ENCODE measurements around the gene NEB. TPM values are rescaled to one million over a fixed set of nuclear protein-coding genes. Genes with fewer than 3 reads are reported as not detected.

Gene NEB
- total and polyA plus RNA-seq, 2 donors (not counting 1 experiment from before 2014, with no cell fraction given) = 3.6 to 4.6 TPM

DNA sequence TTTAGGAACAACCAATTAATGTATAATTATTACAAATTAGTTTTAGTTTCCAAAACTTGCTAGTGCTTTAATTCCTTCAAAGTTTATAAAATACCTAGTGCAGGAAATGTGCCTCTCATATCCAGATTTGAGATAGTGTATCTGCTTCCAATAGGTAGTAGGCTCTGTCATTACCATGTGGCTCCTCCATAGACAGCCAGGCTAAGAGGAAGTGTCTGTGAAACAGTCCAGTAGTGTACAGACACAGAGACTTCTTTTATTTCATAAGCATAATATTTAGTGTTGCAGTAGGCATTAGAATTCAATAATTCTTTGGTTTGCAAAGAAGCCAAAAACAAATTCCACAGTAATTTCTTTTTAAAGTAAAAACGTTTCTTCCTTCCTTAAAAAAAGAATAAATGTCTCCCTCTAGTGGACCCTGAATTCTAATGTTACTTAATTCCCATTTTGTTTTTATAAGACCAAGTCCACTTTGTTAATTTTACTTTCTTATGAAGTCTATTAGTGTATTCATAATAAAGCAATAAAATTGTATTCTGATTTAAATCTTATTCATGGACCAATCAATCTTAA is 101.2 kb downstream of the NEB start:
- Histone ChIP-seq H3K4me3 (ENCODE audit: control extremely low read depth in 1 of 5, extremely low read depth in 1 of 5, insufficient read depth in 1 of 5, low read depth in 2 of 5, low read length in 4 of 5) (no peak overlapping the region), H2AFZ (ENCODE audit: insufficient read depth, low read depth, low read length, poor library complexity, severe bottlenecking) (no peak overlapping the region), H3K27ac (ENCODE audit: low read length in 2 of 2) (no peak overlapping the region), H3K4me1 (ENCODE audit: control insufficient read depth in 2 of 2, insufficient read depth in 2 of 2, low read length in 2 of 2) (peaks cover 13 to 14% of the 10 kb centered on the region in 2 donors), H3K9me3 (ENCODE audit: control extremely low read depth in 1 of 3, control insufficient read depth in 2 of 3, insufficient read depth in 1 of 3, low read length in 2 of 3) (peaks cover 0 to 15% (median 0%) of the 10 kb centered on the region in 3 donors), H3K27me3 (replicated peaks in 1 of 4; ENCODE audit: control extremely low read depth in 1 of 4, control insufficient read depth in 3 of 4, insufficient read depth in 4 of 4, low read length in 3 of 4) (no peaks in the 10 kb centered on the region), H3K36me3 (replicated peaks in 1 of 2; ENCODE audit: control extremely low read depth in 1 of 2, control insufficient read depth in 1 of 2, extremely low read depth in 1 of 2, insufficient read depth in 2 of 2, low read length in 1 of 2) (no peaks in the 10 kb centered on the region), H3K4me2 (replicated peaks; ENCODE audit: low read depth, low read length, poor library complexity, severe bottlenecking) (no peak overlapping the region), H4K20me1 (ENCODE audit: control insufficient read depth, insufficient read depth, low read length, poor library complexity, severe bottlenecking) (no peaks in the 10 kb centered on the region), H3K79me2 (ENCODE audit: control insufficient read depth, insufficient read depth, low read length) (no peaks in the 10 kb centered on the region), H3K9ac (ENCODE audit: low read length) (no peak overlapping the region)
- ChIA-PET POLR2A (no interaction called here), CTCF (no interaction called here)
- no CpG with 5 or more reads among the region's 1 CpG for WGBS (ENCODE audit: insufficient coverage)
- Mint-ChIP-seq H3K27ac (no peak overlapping the region), H3K27me3 (no peaks in the 10 kb centered on the region), H3K9me3 (ENCODE audit: insufficient read depth) (no peaks in the 10 kb centered on the region), H3K4me3 (no peak overlapping the region), H3K4me1 (peaks cover 17% of the 10 kb centered on the region)
- ATAC-seq (ENCODE audit: low read depth) (no peak), DNase-seq (no peak)
- no peak for TF ChIP-seq EZH2 (IDR thresholded peaks at IDR 0.05; ENCODE audit: borderline replicate concordance, insufficient read depth, low read depth, low read length, poor library complexity, severe bottlenecking)
- TF ChIP-seq, protein P1, sequence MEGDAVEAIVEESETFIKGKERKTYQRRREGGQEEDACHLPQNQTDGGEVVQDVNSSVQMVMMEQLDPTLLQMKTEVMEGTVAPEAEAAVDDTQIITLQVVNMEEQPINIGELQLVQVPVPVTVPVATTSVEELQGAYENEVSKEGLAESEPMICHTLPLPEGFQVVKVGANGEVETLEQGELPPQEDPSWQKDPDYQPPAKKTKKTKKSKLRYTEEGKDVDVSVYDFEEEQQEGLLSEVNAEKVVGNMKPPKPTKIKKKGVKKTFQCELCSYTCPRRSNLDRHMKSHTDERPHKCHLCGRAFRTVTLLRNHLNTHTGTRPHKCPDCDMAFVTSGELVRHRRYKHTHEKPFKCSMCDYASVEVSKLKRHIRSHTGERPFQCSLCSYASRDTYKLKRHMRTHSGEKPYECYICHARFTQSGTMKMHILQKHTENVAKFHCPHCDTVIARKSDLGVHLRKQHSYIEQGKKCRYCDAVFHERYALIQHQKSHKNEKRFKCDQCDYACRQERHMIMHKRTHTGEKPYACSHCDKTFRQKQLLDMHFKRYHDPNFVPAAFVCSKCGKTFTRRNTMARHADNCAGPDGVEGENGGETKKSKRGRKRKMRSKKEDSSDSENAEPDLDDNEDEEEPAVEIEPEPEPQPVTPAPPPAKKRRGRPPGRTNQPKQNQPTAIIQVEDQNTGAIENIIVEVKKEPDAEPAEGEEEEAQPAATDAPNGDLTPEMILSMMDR (IDR thresholded peaks at IDR 0.05) = peak; percentile 39
- intact Hi-C loops (cut with micrococcal nuclease) = loop anchor here (10.0 kb wide), 1 partner anchor 368 kb away; the partner anchor contains the start of gene RBM43

DNA sequence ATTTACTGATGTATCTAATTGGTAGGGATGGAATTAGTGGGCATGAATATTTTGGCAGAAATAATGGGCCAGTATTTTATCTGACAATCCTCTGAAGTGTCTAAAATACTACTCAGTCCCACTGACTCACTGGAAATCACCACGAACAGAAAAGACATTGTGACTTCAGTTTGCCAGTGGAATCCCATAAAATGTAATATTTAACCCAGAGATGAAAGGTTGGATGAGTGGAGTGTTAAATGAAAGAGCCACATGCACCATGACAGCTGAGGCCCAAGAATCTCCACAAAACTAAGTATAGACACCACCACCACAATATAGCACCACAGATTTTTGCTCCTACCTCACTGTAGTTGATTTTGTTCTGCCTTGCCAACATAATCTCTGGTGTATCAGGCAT is 103.9 kb downstream of the NEB start:
- Mint-ChIP-seq H3K27me3 (no peaks in the 10 kb centered on the region), H3K4me1 (no peaks in the 10 kb centered on the region), H3K9me3 (ENCODE audit: insufficient read depth) (no peaks in the 10 kb centered on the region), H3K4me3 (no peak overlapping the region), H3K27ac (no peak overlapping the region)
- Histone ChIP-seq H3K9ac (ENCODE audit: low read length) (no peak overlapping the region), H3K9me3 (ENCODE audit: control extremely low read depth in 1 of 3, control insufficient read depth in 2 of 3, insufficient read depth in 1 of 3, low read length in 2 of 3) (peaks cover 0 to 6% (median 0%) of the 10 kb centered on the region in 3 donors), H3K4me3 (ENCODE audit: control extremely low read depth in 1 of 5, extremely low read depth in 1 of 5, insufficient read depth in 1 of 5, low read depth in 2 of 5, low read length in 4 of 5) (no peak overlapping the region), H3K79me2 (ENCODE audit: control insufficient read depth, insufficient read depth, low read length) (no peaks in the 10 kb centered on the region), H4K20me1 (ENCODE audit: control insufficient read depth, insufficient read depth, low read length, poor library complexity, severe bottlenecking) (no peaks in the 10 kb centered on the region), H3K4me2 (replicated peaks; ENCODE audit: low read depth, low read length, poor library complexity, severe bottlenecking) (no peak overlapping the region), H2AFZ (ENCODE audit: insufficient read depth, low read depth, low read length, poor library complexity, severe bottlenecking) (no peak overlapping the region), H3K27ac (ENCODE audit: low read length in 2 of 2) (no peak overlapping the region), H3K4me1 (ENCODE audit: control insufficient read depth in 2 of 2, insufficient read depth in 2 of 2, low read length in 2 of 2) (no peaks in the 10 kb centered on the region), H3K27me3 (replicated peaks in 1 of 4; ENCODE audit: control extremely low read depth in 1 of 4, control insufficient read depth in 3 of 4, insufficient read depth in 4 of 4, low read length in 3 of 4) (no peaks in the 10 kb centered on the region), H3K36me3 (replicated peaks in 1 of 2; ENCODE audit: control extremely low read depth in 1 of 2, control insufficient read depth in 1 of 2, extremely low read depth in 1 of 2, insufficient read depth in 2 of 2, low read length in 1 of 2) (no peaks in the 10 kb centered on the region)
- DNase-seq = no peak
- CTCF ChIA-PET = no interaction called here
- no CpG with 5 or more reads among the region's 1 CpG for WGBS (ENCODE audit: insufficient coverage)
- intact Hi-C loops (cut with micrococcal nuclease) = loop anchor here (10.0 kb wide), 1 partner anchor 366 kb away; the partner anchor contains the start of gene RBM43
- no peak for TF ChIP-seq EZH2 (IDR thresholded peaks at IDR 0.05; ENCODE audit: borderline replicate concordance, insufficient read depth, low read depth, low read length, poor library complexity, severe bottlenecking)
- TF ChIP-seq, protein P1 (IDR thresholded peaks at IDR 0.05) = no peak
- POLR2A ChIA-PET = no interaction called here
- ATAC-seq (ENCODE audit: low read depth) = no peak
